HG02885 (cell line): ENCODE data around the gene INAFM2.

Experiments
- ATAC-seq: cut with Tn5 transposase; IDR thresholded peaks from one replicate; pipeline ENCODE4 v1.9.1; 2021; ENCODE audit warnings: mild to moderate bottlenecking; ENCODE audit not compliant: unreplicated experiment, poor library complexity

The INAFM2 gene

GRCh38 chr15:40303576-40303975 is 19.9 kb upstream of the INAFM2 start:
- ATAC-seq, result no peak

GRCh38 chr15:40305281-40305680 is 18.2 kb upstream of the INAFM2 start:
- no peak for ATAC-seq

- ATAC-seq, result no peak
These were observed 17.1 kb upstream of the INAFM2 start for GRCh38 chr15:40306371-40306770.

GRCh38 chr15:40306908-40307307 is 16.6 kb upstream of the INAFM2 start:
- ATAC-seq, result no peak

- peak; percentile 61 for ATAC-seq
These were observed 15.9 kb upstream of the INAFM2 start, which contains the start of gene PLCB2 for GRCh38 chr15:40307421-40308211. Gene PLCB2, minus strand, starts transcription at chr15:40307935. Its CDS starts 263 bp downstream, at chr15:40307672.

- ATAC-seq, result no peak
These were observed 14.1 kb upstream of the INAFM2 start for GRCh38 chr15:40309344-40309862.

- no peak for ATAC-seq
These were observed 13.2 kb upstream of the INAFM2 start for GRCh38 chr15:40310001-40310959.

GRCh38 chr15:40310993-40311392 is 12.5 kb upstream of the INAFM2 start:
- no peak for ATAC-seq

- no peak for ATAC-seq
These were observed 10.9 kb upstream of the INAFM2 start for GRCh38 chr15:40312370-40313158.

GRCh38 chr15:40313531-40314398 is 9.7 kb upstream of the INAFM2 start:
- no peak for ATAC-seq

- no peak for ATAC-seq
These were observed 8.7 kb upstream of the INAFM2 start for GRCh38 chr15:40314723-40315276.

GRCh38 chr15:40316931-40317330 is 6.6 kb upstream of the INAFM2 start:
- ATAC-seq, result no peak

- no peak for ATAC-seq
These were observed 5.9 kb upstream of the INAFM2 start for GRCh38 chr15:40317580-40317979.

- no peak for ATAC-seq
These were observed 3.1 kb upstream of the INAFM2 start for GRCh38 chr15:40320409-40320808.

- peak; percentile 20 for ATAC-seq
These were observed 2.5 kb upstream of the INAFM2 start for GRCh38 chr15:40320931-40321371.

GRCh38 chr15:40322531-40323238 is 807 bp upstream of the INAFM2 start:
- ATAC-seq, result no peak

GRCh38 chr15:40323953-40324937 is 753 bp downstream of the INAFM2 start:
- ATAC-seq, result peak; percentile 8
